H1 (cell line): ENCODE data around the gene FOXD2. TPM values are rescaled to one million over a fixed set of nuclear protein-coding genes. Genes with fewer than 3 reads are reported as not detected.

Source experiments
- CBX5 ChIP-seq: fragments of 300-800, 300-1000 bp; sonication (generic); IDR thresholded peaks from 2 replicates; pipeline ENCODE4 v1.7.1; 2016; ENCODE audit warnings: antibody characterized with exemption, low read length, low read depth
- MAX ChIP-seq: IDR thresholded peaks from 2 replicates; pipeline ENCODE4 v1.6.1; 2012; ENCODE audit warnings: inconsistent platforms
- SP1 ChIP-seq: IDR thresholded peaks from 2 replicates; pipeline ENCODE4 v1.6.1; 2011; ENCODE audit warnings: low read depth, low read length
- polyA plus RNA-seq, 7 experiments: library from polyadenylated mRNA; depleted of rRNA in 3 of 7; stranded (reverse) in 5 of 7; unstranded in 2 of 7; fragments of >200 nt in 5 of 7; fragments of 200-250 nt in 2 of 7; gene quantifications; 1 replicate in 5 of 7; 2 replicates in 1 of 7; 4 replicates in 1 of 7; pipeline versions ENCODE4 v1.2.1 to v1.2.3, GENCODE V29; 2011 to 2013; ENCODE audit warnings: missing spikeins in 2 of 7, mixed read lengths in 2 of 7
- total RNA-seq: library from RNA; stranded (reverse); fragmentation: NEBNext Ultra II Directional; extraction: Animal tissue kit (Norgen Biotek cat#: 25700); gene quantifications from 2 replicates; pipeline ENCODE4 v1.2.1, GENCODE V29; 2021
- TF ChIP-seq, protein P1 (sequence below): fragments of 300-600 bp; sonication (generic); IDR thresholded peaks from 2 replicates; pipeline ENCODE4 v1.7.1; 2012; ENCODE audit warnings: low read length, moderate library complexity, mild to moderate bottlenecking, inconsistent platforms; ENCODE audit not compliant: insufficient replicate concordance

The FOXD2 gene
- total and polyA plus RNA-seq, 2 of the 8 experiments (the other 6 are each of a cell fraction or from before 2014, with no cell fraction given) = not detected

DNA sequence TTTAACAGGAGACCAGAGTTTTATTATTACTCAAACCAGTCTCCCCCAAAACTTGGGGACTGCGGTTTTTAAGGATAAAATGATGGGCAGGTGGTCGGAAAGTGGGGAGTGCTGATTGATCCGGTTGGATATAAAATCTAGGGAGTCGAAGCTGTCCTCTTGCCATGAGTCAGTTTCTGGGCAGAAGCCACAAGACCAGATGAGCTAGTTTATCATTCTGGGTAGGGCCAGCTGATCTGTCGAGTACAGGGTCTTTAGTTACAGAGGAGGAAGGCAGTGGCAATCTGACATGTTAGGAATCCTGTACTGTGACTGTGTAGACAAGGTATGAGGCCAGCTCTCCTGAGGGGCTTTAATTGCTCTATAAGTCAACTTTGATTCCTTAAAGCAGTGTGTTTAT is 44.7 kb upstream of the FOXD2 start (continued):
- TF ChIP-seq, protein P1, sequence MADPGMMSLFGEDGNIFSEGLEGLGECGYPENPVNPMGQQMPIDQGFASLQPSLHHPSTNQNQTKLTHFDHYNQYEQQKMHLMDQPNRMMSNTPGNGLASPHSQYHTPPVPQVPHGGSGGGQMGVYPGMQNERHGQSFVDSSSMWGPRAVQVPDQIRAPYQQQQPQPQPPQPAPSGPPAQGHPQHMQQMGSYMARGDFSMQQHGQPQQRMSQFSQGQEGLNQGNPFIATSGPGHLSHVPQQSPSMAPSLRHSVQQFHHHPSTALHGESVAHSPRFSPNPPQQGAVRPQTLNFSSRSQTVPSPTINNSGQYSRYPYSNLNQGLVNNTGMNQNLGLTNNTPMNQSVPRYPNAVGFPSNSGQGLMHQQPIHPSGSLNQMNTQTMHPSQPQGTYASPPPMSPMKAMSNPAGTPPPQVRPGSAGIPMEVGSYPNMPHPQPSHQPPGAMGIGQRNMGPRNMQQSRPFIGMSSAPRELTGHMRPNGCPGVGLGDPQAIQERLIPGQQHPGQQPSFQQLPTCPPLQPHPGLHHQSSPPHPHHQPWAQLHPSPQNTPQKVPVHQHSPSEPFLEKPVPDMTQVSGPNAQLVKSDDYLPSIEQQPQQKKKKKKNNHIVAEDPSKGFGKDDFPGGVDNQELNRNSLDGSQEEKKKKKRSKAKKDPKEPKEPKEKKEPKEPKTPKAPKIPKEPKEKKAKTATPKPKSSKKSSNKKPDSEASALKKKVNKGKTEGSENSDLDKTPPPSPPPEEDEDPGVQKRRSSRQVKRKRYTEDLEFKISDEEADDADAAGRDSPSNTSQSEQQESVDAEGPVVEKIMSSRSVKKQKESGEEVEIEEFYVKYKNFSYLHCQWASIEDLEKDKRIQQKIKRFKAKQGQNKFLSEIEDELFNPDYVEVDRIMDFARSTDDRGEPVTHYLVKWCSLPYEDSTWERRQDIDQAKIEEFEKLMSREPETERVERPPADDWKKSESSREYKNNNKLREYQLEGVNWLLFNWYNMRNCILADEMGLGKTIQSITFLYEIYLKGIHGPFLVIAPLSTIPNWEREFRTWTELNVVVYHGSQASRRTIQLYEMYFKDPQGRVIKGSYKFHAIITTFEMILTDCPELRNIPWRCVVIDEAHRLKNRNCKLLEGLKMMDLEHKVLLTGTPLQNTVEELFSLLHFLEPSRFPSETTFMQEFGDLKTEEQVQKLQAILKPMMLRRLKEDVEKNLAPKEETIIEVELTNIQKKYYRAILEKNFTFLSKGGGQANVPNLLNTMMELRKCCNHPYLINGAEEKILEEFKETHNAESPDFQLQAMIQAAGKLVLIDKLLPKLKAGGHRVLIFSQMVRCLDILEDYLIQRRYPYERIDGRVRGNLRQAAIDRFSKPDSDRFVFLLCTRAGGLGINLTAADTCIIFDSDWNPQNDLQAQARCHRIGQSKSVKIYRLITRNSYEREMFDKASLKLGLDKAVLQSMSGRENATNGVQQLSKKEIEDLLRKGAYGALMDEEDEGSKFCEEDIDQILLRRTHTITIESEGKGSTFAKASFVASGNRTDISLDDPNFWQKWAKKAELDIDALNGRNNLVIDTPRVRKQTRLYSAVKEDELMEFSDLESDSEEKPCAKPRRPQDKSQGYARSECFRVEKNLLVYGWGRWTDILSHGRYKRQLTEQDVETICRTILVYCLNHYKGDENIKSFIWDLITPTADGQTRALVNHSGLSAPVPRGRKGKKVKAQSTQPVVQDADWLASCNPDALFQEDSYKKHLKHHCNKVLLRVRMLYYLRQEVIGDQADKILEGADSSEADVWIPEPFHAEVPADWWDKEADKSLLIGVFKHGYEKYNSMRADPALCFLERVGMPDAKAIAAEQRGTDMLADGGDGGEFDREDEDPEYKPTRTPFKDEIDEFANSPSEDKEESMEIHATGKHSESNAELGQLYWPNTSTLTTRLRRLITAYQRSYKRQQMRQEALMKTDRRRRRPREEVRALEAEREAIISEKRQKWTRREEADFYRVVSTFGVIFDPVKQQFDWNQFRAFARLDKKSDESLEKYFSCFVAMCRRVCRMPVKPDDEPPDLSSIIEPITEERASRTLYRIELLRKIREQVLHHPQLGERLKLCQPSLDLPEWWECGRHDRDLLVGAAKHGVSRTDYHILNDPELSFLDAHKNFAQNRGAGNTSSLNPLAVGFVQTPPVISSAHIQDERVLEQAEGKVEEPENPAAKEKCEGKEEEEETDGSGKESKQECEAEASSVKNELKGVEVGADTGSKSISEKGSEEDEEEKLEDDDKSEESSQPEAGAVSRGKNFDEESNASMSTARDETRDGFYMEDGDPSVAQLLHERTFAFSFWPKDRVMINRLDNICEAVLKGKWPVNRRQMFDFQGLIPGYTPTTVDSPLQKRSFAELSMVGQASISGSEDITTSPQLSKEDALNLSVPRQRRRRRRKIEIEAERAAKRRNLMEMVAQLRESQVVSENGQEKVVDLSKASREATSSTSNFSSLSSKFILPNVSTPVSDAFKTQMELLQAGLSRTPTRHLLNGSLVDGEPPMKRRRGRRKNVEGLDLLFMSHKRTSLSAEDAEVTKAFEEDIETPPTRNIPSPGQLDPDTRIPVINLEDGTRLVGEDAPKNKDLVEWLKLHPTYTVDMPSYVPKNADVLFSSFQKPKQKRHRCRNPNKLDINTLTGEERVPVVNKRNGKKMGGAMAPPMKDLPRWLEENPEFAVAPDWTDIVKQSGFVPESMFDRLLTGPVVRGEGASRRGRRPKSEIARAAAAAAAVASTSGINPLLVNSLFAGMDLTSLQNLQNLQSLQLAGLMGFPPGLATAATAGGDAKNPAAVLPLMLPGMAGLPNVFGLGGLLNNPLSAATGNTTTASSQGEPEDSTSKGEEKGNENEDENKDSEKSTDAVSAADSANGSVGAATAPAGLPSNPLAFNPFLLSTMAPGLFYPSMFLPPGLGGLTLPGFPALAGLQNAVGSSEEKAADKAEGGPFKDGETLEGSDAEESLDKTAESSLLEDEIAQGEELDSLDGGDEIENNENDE = no peak
- TF ChIP-seq CBX5 (no peak), SP1 (no peak), MAX (no peak)
